HG02623 (cell line): Measurements from ENCODE around the gene KIRREL3.

ENCODE experiments used
- ATAC-seq: cut with Tn5 transposase; IDR thresholded peaks from one replicate; pipeline ENCODE4 v1.9.1; 2021; ENCODE audit warnings: moderate library complexity; ENCODE audit not compliant: unreplicated experiment

The KIRREL3 gene

DNA sequence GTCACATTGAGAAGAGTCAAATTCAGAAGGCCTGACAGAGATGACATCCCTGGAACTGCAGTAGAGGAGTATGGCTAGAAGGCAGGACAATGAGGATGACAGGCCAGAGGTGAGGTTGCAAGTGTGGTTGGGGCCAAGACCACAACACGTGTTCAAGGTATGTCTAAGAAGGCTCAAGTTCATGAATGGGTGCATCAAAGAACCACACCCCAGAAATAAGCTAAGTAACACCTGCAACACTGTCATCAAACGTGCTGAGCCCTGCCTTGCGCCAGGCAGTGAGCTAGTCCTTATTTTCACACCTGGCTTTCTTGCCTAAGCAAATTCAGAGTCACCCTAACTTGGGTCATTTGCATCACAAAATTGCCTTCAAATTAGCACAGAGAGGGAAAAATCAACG, 313.6 kb downstream of the KIRREL3 start:
- ATAC-seq, result no peak

DNA sequence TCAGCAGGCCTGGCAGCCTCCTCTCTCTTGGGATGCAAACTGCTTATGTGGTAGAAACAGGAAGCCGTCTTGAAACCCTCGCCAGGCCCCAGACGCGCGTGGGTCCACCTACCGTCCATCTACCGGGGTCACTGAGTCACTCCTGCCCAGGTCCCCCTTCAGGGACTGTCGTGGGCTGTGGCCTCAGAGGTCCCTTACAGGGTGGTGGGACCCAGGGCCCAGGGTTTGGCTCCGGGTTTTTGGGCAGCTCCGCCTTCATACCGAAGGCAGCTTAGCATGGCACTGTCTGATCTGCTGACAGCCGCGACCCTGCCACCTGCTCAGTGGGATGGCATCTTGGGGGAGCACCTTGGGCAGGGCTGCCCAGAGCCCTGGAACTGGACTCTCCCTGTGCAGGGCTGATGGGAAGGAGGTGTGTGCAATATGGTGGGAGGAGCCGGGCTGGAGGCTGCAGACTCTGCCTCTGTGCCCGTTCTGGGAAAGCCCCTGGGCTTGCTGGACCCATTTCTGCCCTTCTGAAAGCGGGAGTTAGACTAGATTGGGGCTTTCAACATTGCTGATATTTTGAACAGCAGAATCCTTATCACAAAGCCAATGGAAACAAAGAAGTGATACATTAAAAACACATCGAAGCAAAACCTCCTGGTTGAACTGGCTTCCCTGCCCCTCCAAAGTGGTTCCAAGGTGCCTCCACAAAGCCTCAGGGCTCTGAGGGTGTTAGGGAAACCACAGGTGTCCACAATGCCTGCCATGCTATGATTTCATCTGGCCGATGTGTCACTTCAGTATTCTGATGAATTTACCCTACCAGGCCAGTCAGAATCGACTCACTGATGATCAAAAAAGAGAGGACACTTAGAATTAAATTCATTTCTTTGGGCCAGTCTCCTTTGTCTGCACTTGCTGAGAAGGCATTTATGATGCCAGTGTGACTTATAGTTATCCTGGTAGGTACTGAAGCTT, 316.5 kb downstream of the KIRREL3 start:
- no peak for ATAC-seq

DNA sequence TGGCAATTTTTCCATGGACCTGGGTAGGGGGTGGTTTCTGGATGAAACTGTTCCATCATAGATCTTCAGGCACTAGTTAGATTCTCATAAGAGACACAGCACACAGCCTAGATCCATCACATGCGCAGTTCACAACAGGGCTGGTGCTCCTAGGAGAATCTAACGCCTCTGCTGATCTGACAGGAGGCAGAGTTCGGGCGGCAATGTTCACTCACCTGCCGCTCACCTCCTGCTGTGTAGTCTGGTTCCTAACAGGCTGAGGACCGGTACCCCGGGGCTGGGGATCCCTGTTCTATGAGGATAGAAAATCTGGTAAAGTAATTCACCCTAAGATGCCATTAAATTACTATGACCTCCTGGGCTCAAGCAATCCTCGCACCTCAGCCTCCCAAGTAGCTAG, 318.0 kb downstream of the KIRREL3 start:
- no peak for ATAC-seq

DNA sequence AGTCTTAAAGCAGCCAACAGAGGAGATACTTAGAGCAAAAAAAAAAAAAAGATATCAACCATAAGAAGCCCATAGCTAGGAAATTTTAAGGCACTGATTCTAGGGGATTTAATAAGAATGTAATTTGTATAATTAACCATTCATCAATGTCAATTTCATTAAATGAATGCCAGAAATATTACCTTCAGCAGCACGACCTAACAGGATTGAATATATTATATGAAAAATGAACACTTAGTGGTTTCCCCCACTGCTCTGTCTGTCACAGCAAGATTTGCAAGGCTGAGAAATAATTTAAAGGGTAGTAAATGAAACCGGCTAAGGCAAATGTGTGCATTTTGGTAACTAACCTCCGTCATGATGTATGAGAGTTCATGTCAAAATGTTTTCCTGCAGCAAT, 319.9 kb downstream of the KIRREL3 start:
- ATAC-seq, result no peak

DNA sequence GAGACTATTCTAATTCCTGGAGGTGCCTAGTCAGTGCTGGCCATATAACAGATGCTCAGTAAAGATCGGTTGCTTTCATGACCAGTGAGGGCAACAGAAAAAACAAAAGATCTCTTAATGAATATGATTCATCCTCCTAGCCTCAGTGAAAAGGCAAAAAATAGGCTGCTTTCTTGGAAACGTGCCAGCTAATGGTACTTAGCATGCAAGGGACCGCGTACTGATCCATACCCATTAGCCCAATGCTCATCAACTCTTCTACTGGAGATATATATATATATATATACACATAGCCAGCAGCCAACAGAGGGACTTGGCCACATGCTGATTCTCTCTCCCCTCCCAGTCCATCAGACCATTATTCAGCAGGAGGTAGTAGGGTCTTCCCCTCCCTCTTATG, 320.4 kb downstream of the KIRREL3 start:
- ATAC-seq, result no peak

DNA sequence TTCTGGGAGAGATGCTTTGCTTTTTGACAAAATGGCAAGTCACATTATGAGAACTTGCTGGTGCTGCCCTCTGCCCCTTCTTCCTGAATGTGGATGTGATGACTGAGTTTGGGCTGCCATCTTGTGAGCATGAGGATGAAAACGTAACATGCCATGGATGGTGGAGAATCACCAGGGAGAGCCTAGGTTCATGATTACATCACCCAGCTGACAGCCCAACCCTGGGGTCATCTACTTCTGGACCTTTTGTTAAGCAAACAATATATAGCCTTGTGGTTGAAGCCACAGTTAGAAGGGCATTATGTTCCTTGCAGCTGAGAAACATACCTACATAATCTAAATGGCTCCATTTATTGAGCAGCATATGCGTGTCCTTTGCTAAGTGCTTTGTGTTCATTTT, 321.5 kb downstream of the KIRREL3 start:
- ATAC-seq, result no peak

DNA sequence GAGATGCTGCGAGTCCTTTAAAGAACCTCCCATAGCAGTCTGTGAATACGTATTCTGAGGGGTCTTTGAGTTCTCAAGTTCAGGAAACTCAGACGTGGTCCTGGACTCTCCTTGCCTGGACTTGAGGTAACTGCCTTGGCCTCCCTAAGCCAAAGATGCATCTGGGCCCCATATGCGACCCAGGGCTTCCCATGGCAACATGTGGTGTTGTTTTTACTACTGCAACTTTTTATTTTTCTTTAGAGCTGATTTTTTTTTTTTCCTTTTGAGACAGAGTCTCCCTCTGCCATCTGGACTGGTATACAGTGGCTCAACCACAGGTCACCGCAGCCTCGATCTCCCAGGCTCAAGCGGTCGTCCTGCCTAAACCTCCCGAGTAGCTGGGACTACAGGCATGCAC, 324.0 kb downstream of the KIRREL3 start:
- ATAC-seq, result no peak

DNA sequence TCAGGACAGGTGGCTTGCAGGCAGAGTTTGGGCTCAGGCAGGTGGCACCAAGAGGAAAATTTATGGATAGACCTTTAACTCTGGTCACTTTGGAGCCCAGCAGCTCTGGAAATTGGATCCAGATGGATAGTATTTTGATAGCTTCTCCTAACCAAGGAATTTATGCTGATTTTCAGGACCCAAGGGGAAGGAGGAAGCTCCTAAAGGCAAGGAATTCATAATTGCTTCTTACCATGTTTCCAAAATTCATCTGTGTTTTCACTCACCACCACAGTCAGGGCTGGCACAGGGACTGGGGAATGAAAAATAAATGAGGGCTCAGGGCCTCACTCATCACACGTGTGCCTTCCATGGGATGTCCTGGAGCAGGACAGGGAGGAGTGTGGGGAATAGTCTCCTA, 327.3 kb downstream of the KIRREL3 start:
- ATAC-seq, result no peak

DNA sequence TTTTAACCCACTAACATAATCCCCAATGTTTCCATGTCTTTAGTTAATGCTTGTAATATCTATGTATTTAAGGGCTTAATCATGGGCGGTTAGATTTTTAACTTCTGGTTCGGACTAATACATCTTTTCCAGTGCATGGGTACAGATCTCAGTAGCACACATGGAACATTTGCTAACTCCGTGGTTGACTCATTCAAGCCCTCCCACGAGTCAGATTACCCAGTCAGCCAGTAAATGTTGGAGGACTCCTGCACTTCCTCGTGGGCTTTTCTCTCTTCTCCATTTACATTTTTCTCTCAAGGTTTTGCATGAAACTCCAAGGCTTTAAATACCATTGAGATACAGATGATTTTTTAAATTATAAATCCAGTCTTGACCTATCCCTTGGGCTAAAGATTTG, 331.2 kb downstream of the KIRREL3 start:
- no peak for ATAC-seq

DNA sequence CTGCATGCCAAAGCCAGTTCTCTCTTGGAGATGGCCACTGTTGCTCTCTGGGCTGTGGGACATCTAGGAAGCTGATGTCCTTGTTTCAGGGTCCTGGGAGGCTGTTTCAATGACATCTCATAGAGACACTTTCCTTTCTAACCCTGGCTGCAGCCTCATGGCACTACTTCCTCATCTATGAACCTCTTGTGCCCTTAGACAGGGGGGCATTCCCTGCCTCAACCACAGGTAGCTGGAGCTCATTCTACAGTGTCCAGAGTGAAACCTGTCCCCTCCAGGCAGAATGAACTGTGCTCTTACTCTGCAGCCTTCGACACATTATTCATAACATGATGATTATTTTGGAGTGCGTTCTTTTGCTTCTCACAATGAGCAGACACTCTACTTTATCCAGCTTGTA, 335.9 kb downstream of the KIRREL3 start:
- ATAC-seq, result no peak

DNA sequence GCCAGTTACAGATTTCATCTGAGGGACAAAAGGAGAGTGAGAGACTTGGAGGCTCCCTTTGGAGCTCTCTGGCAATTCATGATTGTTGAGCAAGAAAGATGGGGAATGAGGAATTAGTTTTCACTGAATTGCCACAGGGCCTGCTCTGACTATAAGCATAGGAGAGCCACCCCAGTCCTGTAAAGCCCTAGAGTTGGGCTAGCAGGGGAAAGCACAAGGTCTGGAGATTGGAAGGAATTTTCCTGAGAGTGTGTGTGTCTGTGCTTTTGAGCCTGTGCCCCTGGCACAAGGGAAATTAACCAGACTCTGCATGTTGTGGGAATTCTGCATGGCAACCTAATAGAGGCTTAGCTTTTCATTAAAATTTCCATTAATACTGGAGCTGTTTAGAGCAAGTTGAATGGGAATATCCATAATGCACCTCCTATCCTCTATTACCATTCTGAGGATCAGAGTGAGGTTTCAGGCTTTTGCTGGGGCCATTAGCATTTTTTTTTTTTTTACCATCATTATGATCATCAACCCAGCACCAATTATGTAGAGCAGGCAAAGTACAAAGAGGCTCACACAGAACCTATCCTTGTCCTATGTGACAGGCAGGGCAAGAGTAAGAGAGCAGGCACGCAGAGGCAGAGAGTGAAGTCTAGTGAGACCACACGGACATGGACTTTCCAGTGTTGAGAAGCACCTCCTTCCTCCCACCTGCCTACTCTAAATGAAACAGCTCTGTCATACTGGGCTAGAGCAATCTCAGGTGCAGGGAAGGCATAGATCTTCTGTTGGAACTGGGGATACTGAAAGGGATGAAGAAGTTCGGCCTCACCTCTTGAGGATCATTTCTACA, 336.6 kb downstream of the KIRREL3 start:
- no peak for ATAC-seq

DNA sequence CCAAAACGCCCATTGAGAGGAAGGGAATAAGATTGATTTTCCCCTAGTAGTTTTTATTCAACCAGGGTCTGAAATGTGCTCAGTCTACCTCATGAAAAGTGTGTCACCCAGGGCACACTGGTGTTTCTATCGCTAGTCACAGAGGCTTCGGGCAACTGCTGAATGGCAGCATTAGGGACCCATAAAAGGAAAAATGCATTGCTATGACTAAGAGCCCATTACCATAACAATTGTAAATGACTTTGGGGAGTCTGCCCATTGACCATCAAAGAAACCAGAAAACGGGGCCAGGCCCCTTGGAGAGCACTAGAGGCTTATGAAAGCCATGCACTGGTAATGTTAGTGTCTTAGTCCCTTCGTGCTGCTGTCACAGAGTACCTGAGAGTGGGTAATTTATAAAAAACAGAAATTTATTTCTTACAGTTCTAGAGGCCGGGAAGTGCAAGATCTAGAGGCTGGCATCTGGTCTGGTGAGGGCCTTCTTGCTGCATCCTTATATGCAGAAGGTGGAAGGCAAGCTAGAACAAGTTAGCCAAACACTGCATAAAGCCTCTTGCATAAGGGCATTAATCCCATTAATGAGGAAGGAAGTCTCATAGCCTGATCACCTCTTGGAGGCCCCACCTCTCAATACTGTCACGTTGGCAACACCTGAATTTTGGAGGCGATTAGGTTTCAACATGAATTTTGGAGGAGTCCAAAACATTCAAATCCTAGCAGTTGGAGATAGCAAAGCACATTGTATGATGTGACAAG, 338.4 kb downstream of the KIRREL3 start:
- no peak for ATAC-seq

DNA sequence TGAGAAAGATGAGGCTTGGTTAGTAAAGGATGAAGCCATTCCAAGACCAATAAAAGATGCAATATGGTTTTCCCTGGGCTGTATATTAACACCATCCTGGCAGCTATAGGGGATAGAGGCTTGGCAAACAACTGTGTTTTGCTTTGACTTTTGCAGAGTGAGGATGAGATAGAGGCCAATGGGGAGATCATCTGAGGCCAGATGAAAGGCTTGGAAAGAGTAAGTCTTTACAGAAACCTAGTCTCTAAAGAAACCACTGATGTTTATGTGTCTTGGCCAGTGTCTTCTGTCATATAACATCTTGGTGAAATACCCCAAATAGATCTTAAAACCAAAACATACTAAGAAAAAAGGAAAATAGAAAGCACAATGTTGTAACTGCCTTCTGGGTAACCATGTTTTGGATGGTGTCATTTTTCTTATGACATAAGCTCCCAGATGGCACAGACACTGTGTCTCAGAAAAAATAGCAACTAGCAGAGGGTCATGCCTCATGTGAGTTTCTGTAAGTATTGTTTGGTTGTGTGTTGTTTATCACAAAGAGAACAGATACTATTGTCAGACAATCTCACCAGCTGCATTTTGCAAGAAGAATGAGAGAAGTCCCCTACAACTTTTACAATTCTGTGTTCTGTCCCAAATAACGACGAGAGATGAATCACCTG, 339.7 kb downstream of the KIRREL3 start:
- no peak for ATAC-seq

DNA sequence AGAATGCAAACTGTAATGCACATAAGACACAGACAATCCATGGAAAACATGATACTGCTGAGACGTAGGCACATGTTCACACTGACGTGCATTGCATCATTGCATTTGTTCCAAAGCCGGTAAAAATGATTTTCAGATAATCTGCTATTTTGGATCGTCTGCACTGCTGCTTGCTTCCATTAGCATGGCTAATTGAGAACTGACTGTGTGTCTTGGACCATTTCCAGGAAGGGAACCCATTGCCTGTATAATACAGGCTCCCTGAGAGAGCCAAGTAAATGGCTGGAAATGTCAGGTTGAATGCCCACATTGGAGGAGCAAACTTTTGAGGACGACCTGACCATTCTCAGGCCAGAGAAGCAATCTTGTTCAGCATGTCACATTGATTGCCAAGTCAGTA, 340.2 kb downstream of the KIRREL3 start:
- ATAC-seq, result no peak

DNA sequence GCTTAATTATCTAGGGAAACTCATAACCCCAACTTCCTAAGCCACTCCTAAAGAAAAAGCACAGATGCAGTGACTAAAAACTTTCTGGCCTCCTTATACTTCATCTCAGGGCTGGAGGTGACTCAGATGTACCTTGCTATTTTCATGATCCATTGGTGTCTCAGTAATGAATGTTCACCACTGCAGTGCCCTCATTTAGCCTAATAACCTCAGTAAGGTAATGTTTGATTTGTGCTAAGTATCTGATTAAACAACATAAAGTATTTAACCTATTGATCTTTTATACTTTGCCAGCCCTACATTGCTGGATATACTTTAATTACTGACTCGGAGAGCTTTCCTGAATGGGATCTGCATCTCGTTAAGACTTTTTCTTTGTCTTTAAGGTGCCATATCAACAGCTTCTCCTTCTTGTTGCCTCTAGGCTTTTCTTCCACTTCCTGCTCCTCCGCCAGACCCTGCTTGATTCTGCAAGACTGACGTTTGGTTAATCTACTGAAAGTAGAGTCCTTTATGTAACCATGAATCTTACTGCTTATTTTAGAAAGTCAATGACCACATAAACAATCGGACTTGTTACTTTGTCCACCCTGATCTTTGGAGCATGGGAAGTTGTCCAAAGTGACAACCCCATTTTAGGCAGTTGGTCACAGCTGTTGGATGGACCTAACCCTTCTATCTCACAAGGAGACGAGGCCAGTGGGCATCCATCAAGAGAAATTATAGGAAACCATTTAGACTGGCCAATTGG, 342.1 kb downstream of the KIRREL3 start:
- ATAC-seq, result no peak

DNA sequence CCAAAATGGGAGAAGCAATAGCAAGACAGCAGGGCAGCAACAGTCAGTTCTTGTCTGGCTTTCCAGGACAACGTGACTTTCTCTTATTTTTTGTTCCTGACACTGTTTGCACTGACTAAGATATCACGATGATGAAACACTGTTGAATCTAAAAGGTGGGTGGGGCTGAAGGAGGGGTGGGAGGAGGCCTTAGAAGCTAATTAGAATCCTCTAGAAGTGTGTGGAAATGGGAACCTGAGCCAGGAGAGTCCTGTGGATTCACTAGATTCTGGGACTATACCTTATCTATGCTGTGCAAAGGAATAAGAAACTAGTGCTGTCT, 344.8 kb downstream of the KIRREL3 start:
- no peak for ATAC-seq

DNA sequence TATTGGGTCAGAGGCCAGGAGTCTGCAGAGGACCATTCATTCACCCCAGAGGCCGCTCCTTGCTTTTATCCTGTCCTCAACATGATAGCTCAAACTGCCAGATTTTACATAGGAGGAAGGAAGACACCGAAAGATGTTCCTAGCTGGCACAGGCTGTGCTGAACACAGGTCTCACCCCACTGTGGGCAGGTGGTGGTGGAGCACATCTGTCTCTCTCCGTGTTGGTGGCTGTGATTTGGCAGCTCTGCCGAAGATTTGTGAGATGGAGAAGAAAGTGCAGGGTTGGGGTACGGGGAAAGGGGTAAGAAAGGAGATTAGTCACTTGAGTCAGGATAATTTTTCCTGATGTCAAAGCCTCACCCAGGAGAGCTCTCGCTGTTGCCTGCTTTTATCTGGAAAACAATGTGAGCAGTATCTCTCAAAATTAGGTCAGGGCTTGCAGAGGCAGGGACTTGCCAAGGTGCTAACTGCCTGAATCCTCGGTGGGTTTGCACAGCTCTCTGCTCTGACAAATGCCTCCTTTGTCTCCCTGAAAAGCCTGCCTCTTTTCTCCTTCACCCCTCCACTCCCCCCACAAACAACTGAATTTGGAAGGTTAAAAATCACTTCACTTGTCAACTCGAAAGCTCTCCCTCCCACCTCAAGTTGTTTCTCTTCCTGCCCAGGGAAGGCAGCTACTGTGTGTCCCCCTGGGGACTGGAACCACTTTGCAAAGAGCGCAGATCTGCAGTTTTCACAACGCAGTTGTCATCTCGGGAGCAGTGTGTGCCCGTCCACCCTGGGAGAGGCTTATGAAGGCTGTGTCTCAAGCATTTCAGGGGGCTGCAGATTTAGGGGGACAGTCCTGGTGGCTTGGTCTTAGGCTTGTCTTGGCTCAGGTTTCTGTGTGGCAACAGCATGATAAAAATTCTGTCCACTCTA, 345.4 kb downstream of the KIRREL3 start:
- no peak for ATAC-seq

DNA sequence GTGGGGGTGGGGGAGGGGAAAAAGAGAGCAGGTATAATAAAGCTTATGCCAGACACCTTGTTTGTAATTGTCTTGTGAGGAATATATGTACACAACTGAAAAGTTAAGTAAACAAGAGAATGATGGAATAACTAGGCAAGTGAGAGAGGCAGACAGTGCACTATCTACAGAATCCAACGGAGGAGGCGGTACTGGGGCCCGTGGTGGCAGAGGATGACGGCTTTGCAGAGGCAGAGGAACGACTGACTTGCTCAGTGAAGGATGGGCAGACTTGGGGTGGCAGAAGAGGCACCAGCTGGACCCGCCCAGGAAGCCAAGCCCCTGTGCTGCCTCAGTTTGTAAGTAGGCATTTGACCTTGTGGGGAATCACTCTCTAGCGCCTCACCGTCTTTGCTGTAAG, 347.5 kb downstream of the KIRREL3 start:
- ATAC-seq, result no peak

DNA sequence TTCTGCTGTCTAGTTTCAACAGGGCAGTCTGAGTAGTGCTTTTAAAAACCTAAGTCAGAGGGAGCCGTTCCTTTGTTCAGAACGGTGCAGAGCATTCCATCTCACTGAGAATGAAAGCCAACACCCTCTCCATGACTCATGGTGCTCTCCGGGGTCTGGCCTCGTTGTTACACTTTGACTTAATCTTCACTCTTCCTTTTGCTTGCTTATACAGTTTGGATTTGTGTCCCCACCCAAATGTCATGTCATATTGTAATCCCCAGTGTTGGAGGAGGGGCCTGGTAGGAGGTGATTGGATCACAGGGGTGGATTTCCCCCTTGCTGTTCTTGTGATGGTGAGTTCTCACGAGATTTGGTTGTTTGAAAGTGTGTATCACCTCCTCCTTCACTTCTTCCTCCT, 352.8 kb downstream of the KIRREL3 start:
- no peak for ATAC-seq
